Stimulated activated CD8-positive, alpha-beta memory T cell treated with anti-CD3 and anti-CD28 coated beads, Interleukin-12 subunit alpha, Interleukin-12 subunit beta, amount 100 ng/mL, for 1 hour (primary cell): ENCODE data around the gene GPC5.

Experiments used
- DNase-seq: peaks from one replicate; pipeline ENCODE4 v3.0.0-alpha.2; 2020; ENCODE audit warnings: low read depth

GPC5 gene

GRCh38 chr13:92547266-92547665 lies 1148.8 kb downstream of the GPC5 start:
- no peak for DNase-seq

GRCh38 chr13:92549276-92549675 lies 1150.9 kb downstream of the GPC5 start:
- DNase-seq, result no peak

- no peak for DNase-seq
Observed at GRCh38 chr13:92553470-92554114, 1155.2 kb downstream of the GPC5 start.

GRCh38 chr13:92560883-92561282 lies 1162.5 kb downstream of the GPC5 start:
- no peak for DNase-seq

- no peak for DNase-seq
Observed at GRCh38 chr13:92564942-92565341, 1166.5 kb downstream of the GPC5 start.

GRCh38 chr13:92566767-92567166 lies 1168.3 kb downstream of the GPC5 start:
- no peak for DNase-seq

GRCh38 chr13:92572190-92572589 lies 1173.8 kb downstream of the GPC5 start:
- no peak for DNase-seq

- no peak for DNase-seq
Observed at GRCh38 chr13:92573467-92574057, 1175.1 kb downstream of the GPC5 start.

- no peak for DNase-seq
Observed at GRCh38 chr13:92574499-92574898, 1176.1 kb downstream of the GPC5 start.

GRCh38 chr13:92575777-92576176 lies 1177.4 kb downstream of the GPC5 start:
- DNase-seq, result no peak

GRCh38 chr13:92578358-92578757 lies 1179.9 kb downstream of the GPC5 start:
- no peak for DNase-seq

- DNase-seq, result no peak
Observed at GRCh38 chr13:92589955-92590354, 1191.5 kb downstream of the GPC5 start.

GRCh38 chr13:92590503-92590908 lies 1192.1 kb downstream of the GPC5 start:
- DNase-seq, result no peak

- DNase-seq, result no peak
Observed at GRCh38 chr13:92591117-92591516, 1192.7 kb downstream of the GPC5 start.

GRCh38 chr13:92592757-92593156 lies 1194.3 kb downstream of the GPC5 start:
- DNase-seq, result no peak

- DNase-seq, result no peak
Observed at GRCh38 chr13:92602560-92602959, 1204.1 kb downstream of the GPC5 start.

GRCh38 chr13:92609376-92609775 lies 1211.0 kb downstream of the GPC5 start:
- DNase-seq, result no peak

- no peak for DNase-seq
Observed at GRCh38 chr13:92612892-92613291, 1214.5 kb downstream of the GPC5 start.

- DNase-seq, result no peak
Observed at GRCh38 chr13:92613921-92614320, 1215.5 kb downstream of the GPC5 start.

GRCh38 chr13:92621985-92622384 lies 1223.6 kb downstream of the GPC5 start:
- no peak for DNase-seq

GRCh38 chr13:92622905-92623304 lies 1224.5 kb downstream of the GPC5 start:
- no peak for DNase-seq

GRCh38 chr13:92626274-92626673 lies 1227.9 kb downstream of the GPC5 start:
- DNase-seq, result no peak

GRCh38 chr13:92640936-92641335 lies 1242.5 kb downstream of the GPC5 start:
- DNase-seq, result no peak

- DNase-seq, result no peak
Observed at GRCh38 chr13:92649140-92649813, 1250.9 kb downstream of the GPC5 start.
